HUES64 (cell line): ENCODE data around the gene MEMO1.
"Not testable (repeated sequence)": the region's sequence is repeated elsewhere in the genome, so short reads cannot be mapped to it uniquely, and the experiment has no call there.

Experiments
- H3K27ac ChIP-seq: 2 replicates; pipeline ENCODE4 v1.7.0; 2013; ENCODE audit warnings: low read depth, low read length, inconsistent platforms
- H3K27me3 ChIP-seq: 2 replicates; pipeline ENCODE4 v1.6.1; 2013; ENCODE audit warnings: mild to moderate bottlenecking, low read length; ENCODE audit not compliant: insufficient read depth
- H3K36me3 ChIP-seq: 2 replicates; pipeline ENCODE4 v1.6.1; 2013; ENCODE audit warnings: mild to moderate bottlenecking, low read length; ENCODE audit not compliant: insufficient read depth
- H3K4me1 ChIP-seq: 2 replicates; pipeline ENCODE4 v1.6.1; 2013; ENCODE audit warnings: mild to moderate bottlenecking, low read length, moderate library complexity; ENCODE audit not compliant: insufficient read depth
- H3K4me3 ChIP-seq: 2 replicates; pipeline ENCODE4 v1.5.1; 2013; ENCODE audit warnings: mild to moderate bottlenecking, low read length, moderate library complexity
- H3K9ac ChIP-seq: 2 replicates; pipeline ENCODE4 v1.6.1; 2013; ENCODE audit warnings: mild to moderate bottlenecking, low read depth, low read length
- H3K9me3 ChIP-seq: 2 replicates; pipeline ENCODE4 v1.6.1; 2013; ENCODE audit warnings: low read depth, low read length; ENCODE audit not compliant: insufficient read depth
- WGBS: fragments of 150-250, 120-280 bp; methylation state at CpG from one replicate; pipeline ENCODE4 v1.1.7; 2013; ENCODE audit warnings: missing lambda C conversion rate; 5-methylcytosine and 5-hydroxymethylcytosine counted together

MEMO1 gene

GRCh38 chr2:31900156-31900555, 110.7 kb downstream of the MEMO1 start:
- H3K9ac ChIP-seq, H3K27me3 ChIP-seq, H3K9me3 ChIP-seq, H3K4me3 ChIP-seq, H3K4me1 ChIP-seq, H3K27ac ChIP-seq: not testable (repeated sequence)
- WGBS = 100% methylated on average over 2 of the region's 2 CpGs
- peaks cover 27% of the 10 kb centered on the region for H3K36me3 ChIP-seq

DNA sequence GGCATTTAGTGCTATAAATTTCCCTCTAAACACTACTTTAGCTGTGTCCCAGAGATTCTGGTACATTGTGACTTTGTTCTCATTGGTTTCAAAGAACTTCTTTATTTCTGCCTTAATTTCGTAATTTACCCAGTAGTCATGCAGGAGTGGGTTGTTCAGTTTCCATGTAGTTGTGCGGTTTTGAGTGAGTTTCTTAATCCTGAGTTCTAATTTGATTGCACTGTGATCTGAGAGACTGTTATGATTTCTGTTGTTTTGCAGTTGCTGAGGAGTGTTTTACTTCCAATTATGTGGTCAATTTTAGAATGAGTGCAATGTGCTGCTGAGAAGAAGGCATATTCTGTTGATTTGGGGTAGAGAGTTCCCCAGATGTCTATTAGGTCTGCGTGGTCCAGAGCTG, 112.5 kb downstream of the MEMO1 start:
- H3K27ac ChIP-seq, H3K27me3 ChIP-seq, H3K9ac ChIP-seq, H3K4me3 ChIP-seq, H3K9me3 ChIP-seq: not testable (repeated sequence)
- WGBS = 92% methylated on average over 3 of the region's 3 CpGs
- Histone ChIP-seq H3K4me1 (peaks cover 11% of the 10 kb centered on the region), H3K36me3 (peaks cover 27% of the 10 kb centered on the region)

- H3K27ac ChIP-seq, H3K4me3 ChIP-seq, H3K27me3 ChIP-seq, H3K9ac ChIP-seq, H3K9me3 ChIP-seq: not testable (repeated sequence)
- H3K36me3 ChIP-seq = peaks cover 24% of the 10 kb centered on the region
- H3K4me1 ChIP-seq = peaks cover 21% of the 10 kb centered on the region
- 92% methylated on average over 4 of the region's 4 CpGs for WGBS
These were observed 113.5 kb downstream of the MEMO1 start for GRCh38 chr2:31897340-31897739.

- 0 out of 2 replicates have a peak, but pooled peaks cover 5% of the 10 kb centered on the region for H3K9me3 ChIP-seq
These were observed 114.5 kb downstream of the MEMO1 start for GRCh38 chr2:31896293-31896692.

GRCh38 chr2:31894656-31895055, 116.2 kb downstream of the MEMO1 start:
- Histone ChIP-seq H3K9me3 (0 out of 2 replicates have a peak, but pooled peaks cover 5% of the 10 kb centered on the region), H3K4me3 (no peak overlapping the region), H3K9ac (no peak overlapping the region), H3K36me3 (peaks cover 10% of the 10 kb centered on the region; the same call in 1 of the 2 replicates), H3K27me3 (no peaks in the 10 kb centered on the region), H3K27ac (no peak overlapping the region), H3K4me1 (peaks cover 43% of the 10 kb centered on the region)
- WGBS = 94% methylated on average over 2 of the region's 2 CpGs

More at GRCh38 chr2:31896293-31896692, 114.5 kb downstream of the MEMO1 start:
- no peak overlapping the region for H3K9ac ChIP-seq
- H3K4me3 ChIP-seq = no peak overlapping the region
- H3K27me3 ChIP-seq = no peaks in the 10 kb centered on the region
- peaks cover 31% of the 10 kb centered on the region for H3K4me1 ChIP-seq
- H3K36me3 ChIP-seq = peaks cover 17% of the 10 kb centered on the region; the same call in 1 of the 2 replicates
- no peak overlapping the region for H3K27ac ChIP-seq
- WGBS = 100% methylated on average over 1 of the region's 1 CpG

GRCh38 chr2:31893094-31893493, 117.7 kb downstream of the MEMO1 start:
- 0 out of 2 replicates have a peak, but pooled peaks cover 5% of the 10 kb centered on the region for H3K9me3 ChIP-seq
- peaks cover 6% of the 10 kb centered on the region; the same call in 1 of the 2 replicates for H3K36me3 ChIP-seq
- H3K9ac ChIP-seq = no peak overlapping the region
- no peaks in the 10 kb centered on the region for H3K27me3 ChIP-seq
- WGBS = 64% methylated on average over 1 of the region's 1 CpG
- peaks cover 43% of the 10 kb centered on the region for H3K4me1 ChIP-seq
- no peak overlapping the region for H3K4me3 ChIP-seq
- H3K27ac ChIP-seq = peak overlapping the region; percentile 64; the same call in 1 of the 2 replicates

- H3K36me3 ChIP-seq = no peaks in the 10 kb centered on the region
- H3K9me3 ChIP-seq = no peaks in the 10 kb centered on the region
- H3K27me3 ChIP-seq = no peaks in the 10 kb centered on the region
- H3K9ac ChIP-seq = no peak overlapping the region
- H3K4me3 ChIP-seq = no peak overlapping the region
- no peak overlapping the region for H3K27ac ChIP-seq
- peaks cover 61% of the 10 kb centered on the region for H3K4me1 ChIP-seq
These were observed 121.8 kb downstream of the MEMO1 start for GRCh38 chr2:31889044-31889443.

- Histone ChIP-seq H3K4me1 (peaks cover 56% of the 10 kb centered on the region), H3K9ac (no peak overlapping the region), H3K27me3 (no peaks in the 10 kb centered on the region), H3K27ac (0 out of 2 replicates have a peak overlapping the region, but pooled peaks have one; percentile 5), H3K36me3 (no peaks in the 10 kb centered on the region), H3K4me3 (no peak overlapping the region), H3K9me3 (no peaks in the 10 kb centered on the region)
- 100% methylated on average over 1 of the region's 1 CpG for WGBS
These were observed 122.3 kb downstream of the MEMO1 start for GRCh38 chr2:31888550-31888949.

- Histone ChIP-seq H3K4me1 (peaks cover 37% of the 10 kb centered on the region), H3K27ac (peak overlapping the region; percentile 13; the same call in 1 of the 2 replicates), H3K27me3 (no peaks in the 10 kb centered on the region), H3K36me3 (no peaks in the 10 kb centered on the region), H3K9me3 (no peaks in the 10 kb centered on the region), H3K9ac (no peak overlapping the region), H3K4me3 (no peak overlapping the region)
- WGBS = 21% methylated on average over 1 of the region's 2 CpGs
These were observed 124.1 kb downstream of the MEMO1 start for GRCh38 chr2:31886700-31887099.

- Histone ChIP-seq H3K9ac (no peak overlapping the region), H3K4me3 (no peak overlapping the region), H3K4me1 (no peaks in the 10 kb centered on the region), H3K36me3 (no peaks in the 10 kb centered on the region; the same call in 1 of the 2 replicates), H3K9me3 (no peaks in the 10 kb centered on the region), H3K27ac (no peak overlapping the region), H3K27me3 (no peaks in the 10 kb centered on the region)
- WGBS = 98% methylated on average over 2 of the region's 2 CpGs
These were observed 133.8 kb downstream of the MEMO1 start for GRCh38 chr2:31877008-31877407.

- WGBS = no CpG with 5 or more reads among the region's 2 CpGs
- H3K9ac ChIP-seq = no peak overlapping the region
- no peaks in the 10 kb centered on the region for H3K36me3 ChIP-seq
- no peaks in the 10 kb centered on the region for H3K9me3 ChIP-seq
- H3K4me1 ChIP-seq = no peaks in the 10 kb centered on the region
- H3K27me3 ChIP-seq = no peaks in the 10 kb centered on the region
- no peak overlapping the region for H3K27ac ChIP-seq
- no peak overlapping the region for H3K4me3 ChIP-seq
These were observed 136.7 kb downstream of the MEMO1 start for GRCh38 chr2:31874071-31874470.

DNA sequence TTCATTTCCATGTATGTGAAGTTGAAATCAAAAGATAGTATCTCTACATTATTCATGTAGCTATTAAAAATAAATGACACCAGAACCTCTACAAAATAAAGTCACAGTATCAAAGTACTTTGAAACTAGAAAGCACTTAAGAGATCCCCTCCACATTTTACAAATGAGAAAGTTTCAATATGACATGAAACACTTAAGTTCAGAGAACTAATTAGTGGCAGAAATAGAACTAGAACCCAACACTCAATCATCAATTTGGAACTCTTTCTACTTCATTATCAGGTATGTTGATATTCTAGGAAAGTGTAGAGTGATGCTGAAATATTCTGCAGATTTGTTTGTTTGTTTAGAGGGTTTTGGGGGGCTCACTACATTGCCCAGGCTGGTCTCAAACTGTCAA, 145.6 kb downstream of the MEMO1 start:
- no peaks in the 10 kb centered on the region for H3K27me3 ChIP-seq

More for the DNA sequence above, 145.6 kb downstream of the MEMO1 start:
- Histone ChIP-seq H3K27ac (no peak overlapping the region), H3K9me3 (no peaks in the 10 kb centered on the region), H3K9ac (no peak overlapping the region), H3K4me1 (no peaks in the 10 kb centered on the region), H3K4me3 (no peak overlapping the region), H3K36me3 (peaks cover 5% of the 10 kb centered on the region; the same call in 1 of the 2 replicates)
